HG03095 (cell line): ENCODE measurements around the gene PRCC.
A peak's percentile ranks its signal among the peaks of the same experiment; 100 is the strongest.

ENCODE experiments used
- ATAC-seq: cut with Tn5 transposase; IDR thresholded peaks from one replicate; pipeline ENCODE4 v1.9.1; 2021; ENCODE audit warnings: moderate library complexity; ENCODE audit not compliant: unreplicated experiment

The PRCC gene

DNA sequence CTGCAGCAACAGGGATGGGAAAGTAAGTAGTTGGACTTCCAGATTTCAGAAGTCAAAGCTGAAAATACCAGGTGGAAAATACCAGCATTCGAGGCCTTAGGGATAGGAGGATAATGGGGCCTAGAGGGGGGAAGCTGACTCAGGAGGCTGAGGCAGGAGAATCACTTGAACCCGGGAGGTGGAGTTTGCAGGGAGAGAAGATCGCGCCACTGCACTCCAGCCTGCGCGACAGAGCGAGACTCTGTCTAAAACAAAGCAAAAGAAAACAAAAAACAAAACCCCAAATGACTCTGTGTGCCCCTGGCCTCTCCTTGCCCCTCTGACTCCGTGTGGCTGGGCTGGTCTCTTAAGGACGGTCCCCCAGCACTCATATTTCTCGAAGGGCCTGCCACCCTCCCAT lies 46.0 kb downstream of the PRCC start:
- no peak for ATAC-seq

DNA sequence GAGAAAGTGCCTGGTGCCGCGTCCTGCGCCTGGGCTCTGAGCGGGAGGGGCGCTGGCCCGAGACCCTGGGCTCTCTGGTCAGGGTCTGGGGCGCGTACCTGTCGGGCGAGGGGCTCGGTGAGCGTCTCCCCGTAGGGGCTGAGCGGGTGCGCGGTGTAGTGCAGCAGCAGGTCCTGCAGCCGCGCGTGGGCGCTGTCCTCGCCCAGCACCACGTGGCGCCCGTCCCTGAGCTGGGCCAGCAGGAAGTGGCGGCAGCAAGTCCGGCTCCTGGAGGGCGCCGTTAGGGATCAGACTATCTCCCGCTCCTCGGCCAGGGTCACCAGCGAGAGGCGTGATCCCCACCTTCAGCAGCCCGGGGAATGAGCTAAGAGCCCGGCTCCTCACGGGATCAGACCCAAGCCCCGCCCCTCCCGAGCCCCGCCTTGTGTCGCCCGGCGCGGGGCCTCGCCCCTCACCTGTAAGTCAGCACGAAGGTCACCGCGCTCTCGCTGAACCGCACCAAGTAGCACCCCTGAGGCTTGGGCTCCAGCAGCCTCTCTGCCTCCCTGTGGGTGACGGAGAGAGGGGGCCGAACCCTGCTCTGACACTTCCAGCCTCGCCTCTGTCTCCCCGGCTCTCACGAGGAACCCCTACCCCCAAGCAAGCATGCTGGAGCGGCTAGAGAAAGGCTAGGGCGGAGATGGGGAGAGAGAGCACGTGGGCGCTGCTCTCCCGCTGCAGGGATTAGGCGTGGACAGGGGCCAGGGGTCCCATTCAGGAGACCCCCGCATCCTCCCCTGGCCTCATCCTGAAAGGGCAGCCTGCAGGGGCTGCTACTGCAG lies 46.6 kb downstream of the PRCC start:
- ATAC-seq: no peak

DNA sequence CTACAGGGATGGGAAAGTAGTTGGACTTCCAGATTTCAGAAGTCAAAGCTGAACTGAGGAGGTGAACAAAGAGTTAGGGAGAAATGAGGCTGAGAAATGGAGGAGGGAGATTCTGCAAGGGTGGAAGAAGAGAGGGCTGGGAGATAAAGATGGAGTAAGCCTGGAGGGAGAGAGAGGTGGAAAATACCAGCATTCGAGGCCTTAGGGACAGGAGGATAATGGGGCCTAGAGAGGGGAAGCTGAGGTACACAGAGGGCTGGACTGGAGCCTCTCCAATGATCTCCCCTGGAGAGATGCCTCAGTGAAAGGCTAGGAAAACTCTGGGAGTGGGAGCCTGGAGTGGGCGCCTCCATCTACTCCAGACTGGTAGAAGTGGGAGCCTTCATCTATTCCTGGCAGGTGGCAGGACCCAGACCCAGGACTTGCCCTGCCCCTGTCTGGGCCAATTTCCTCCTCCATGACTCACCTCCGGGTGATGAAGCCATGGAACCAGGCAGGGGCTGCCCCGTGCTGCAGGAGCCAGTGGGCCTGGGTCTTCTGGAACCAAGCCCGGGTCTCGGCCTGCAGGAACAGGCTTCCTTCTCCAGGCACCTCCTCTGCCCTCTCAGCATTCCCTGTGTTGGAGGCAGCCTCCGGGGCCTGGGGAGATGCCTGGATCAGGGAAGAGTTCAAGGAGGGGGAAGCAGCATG lies 47.4 kb downstream of the PRCC start:
- ATAC-seq: no peak

DNA sequence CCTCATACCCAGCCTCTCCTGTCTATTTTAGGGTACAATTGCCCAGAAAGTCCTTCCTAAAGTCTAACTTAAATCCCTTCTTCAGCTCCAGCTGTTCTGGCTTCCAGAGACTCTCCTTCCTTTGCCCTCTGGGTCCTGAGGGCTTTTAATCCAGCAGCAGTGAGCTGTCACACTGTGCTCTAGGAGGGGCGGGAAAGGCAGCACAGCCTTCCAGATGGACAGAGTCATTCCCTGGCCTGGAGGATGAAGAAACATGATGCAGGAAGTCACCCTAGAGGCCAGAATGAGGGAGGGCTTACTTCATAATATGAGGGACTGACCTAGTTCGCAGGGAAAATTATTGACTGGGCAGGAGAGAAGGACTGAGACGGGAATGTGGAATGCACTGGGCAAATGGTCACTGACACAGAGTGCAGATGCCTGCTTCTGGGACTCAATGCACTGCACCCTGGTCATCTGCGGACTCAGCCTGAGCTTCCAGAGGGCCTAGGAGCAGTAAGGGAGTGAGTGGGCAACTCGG lies 48.0 kb downstream of the PRCC start:
- no peak for ATAC-seq

DNA sequence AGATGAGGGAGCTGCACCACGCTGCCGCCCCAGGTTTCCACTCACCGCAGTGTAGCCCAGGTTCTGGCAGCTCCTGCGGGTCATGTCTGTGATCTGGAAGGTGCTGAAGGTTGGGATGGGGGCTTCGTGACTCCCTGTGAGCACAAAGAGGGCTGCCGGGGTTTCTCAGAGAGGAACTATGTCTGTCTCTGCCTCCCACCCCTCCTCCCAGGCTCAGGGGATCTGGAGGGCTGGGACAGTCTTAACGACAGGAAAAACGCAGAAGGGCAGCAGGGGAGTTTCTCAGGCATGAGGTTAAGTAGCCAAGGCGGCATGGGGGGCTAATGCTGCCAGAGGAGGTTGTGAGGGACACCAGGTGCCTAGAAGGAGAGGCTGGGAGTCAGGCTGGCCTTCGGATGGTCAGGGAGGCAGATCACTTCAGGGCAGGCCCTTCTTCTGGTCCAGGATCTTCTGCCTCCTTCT lies 48.7 kb downstream of the PRCC start:
- ATAC-seq: no peak

DNA sequence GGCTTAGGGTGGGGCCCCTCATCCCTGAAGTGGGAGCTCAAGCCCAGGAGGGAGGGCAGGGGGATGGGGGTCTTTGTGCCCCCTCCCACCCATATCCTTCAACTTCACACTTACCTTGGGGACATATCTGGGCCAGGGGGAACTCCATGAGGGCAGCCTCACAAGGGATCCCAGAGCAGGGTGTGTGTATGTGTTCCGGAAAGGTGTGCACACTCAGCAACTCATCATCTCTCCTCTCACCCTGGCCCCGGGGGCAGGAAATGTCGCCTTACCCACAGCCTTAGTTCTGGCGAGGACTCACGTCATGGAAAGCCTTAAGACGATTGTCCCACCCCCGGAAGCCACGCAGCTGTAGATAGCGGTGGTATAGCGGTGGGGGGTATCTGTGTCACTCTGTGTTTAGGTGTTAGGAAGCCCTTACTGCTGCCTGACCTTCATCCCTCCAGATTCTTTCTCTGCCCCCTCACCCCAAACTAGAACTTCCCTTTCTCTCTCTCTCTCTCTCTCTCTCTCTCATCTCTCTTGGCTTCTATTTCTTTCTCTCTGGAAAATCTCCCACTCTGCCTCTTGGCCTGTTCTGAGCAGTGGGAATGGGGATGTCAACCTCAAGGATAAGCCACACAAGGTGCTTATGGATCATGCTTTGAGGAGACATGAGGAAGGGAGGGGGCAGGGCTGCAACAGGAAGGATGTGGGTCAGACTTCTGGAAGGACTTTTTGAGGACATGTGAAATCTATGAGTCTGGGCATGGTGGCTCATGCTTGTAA lies 49.4 kb downstream of the PRCC start, which contains the start of gene SH2D2A:
Gene SH2D2A, minus strand, starts transcription at position 288 of the 768 bp plus-strand sequence. Its CDS starts 140 bp downstream, at position 148.
- ATAC-seq: no peak

DNA sequence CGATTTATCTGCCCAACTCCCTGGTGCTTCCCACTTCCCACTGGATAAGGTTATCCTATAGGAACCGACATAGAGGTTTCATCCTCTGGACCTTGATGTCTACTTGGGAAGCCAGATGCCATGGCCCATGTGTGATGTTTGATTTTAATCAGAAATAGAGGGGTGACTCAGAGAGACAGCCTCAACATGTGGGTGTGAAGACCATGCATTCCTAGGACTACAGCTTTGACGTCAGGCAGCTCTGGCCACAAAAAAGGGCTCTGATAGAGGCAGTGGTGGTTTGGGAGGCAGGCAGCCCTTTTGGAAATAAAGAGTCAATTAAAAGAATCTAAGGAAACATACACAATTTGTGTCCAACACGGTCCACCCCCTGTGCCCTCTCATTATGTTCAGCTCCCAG lies 54.5 kb downstream of the PRCC start:
- no peak for ATAC-seq

DNA sequence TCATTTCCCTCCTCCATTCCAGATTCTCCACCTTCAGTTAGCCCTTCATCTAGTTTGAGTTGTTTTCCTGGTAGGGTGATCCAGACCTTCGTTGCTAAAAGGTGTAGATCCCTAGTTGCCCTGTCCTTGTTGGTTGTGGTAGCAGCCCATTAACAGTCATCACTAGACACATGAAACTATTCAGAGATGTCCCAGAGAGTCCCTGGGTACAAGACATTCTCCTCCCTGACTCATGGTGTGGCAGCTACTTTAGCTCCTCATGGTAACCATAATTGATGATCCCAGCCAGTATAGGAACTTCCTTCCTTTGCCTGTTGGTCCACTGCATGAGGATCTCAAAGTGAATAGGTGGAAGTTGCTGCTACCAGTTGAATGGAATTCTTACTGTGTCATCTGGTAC lies 55.3 kb downstream of the PRCC start:
- no peak for ATAC-seq

DNA sequence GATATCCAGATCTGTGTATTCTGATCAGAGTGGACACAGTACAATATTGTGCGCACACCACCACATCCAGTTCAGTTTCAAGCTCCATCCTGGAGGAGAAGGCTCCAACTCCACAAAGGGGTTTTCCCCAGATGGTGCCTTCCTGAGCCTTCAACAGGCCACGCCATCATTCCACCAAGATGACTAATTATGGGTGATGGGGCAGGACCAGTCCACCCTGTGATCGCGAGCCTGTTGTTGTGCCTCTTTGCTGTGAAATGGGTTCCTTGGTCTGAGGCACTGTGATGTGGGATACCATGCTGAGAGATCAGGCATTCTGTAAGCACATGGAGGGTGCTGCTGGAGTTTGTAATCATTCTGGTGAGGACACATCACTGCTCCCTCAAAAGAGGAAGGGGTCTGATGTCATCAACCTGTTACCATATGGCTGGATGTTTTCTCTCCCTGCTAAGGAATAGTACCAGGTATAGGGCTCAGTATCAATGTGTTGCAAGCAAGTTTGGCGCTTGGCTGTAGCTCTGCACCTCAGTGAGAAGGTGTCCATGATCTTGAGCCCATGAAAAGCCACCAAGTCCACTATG lies 56.0 kb downstream of the PRCC start:
- no peak for ATAC-seq

DNA sequence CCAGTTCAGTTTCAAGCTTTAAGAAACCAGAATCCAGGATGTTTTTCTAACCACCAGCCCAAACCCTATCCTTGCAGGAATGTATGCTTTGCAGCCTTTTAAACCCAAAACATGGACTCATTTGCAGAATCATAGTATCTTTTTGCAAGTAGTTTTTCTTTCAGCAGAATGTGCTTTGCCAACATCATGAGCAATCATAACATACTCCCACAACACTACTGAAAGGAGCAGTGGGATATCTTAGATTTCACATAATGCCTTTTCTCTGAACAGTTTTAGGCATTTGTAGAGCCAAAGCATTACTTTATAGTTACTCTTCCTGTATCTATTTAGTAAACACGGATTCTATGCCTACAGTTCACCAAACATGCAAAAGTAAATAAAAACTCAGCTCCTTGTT lies 59.3 kb downstream of the PRCC start:
- ATAC-seq: no peak

DNA sequence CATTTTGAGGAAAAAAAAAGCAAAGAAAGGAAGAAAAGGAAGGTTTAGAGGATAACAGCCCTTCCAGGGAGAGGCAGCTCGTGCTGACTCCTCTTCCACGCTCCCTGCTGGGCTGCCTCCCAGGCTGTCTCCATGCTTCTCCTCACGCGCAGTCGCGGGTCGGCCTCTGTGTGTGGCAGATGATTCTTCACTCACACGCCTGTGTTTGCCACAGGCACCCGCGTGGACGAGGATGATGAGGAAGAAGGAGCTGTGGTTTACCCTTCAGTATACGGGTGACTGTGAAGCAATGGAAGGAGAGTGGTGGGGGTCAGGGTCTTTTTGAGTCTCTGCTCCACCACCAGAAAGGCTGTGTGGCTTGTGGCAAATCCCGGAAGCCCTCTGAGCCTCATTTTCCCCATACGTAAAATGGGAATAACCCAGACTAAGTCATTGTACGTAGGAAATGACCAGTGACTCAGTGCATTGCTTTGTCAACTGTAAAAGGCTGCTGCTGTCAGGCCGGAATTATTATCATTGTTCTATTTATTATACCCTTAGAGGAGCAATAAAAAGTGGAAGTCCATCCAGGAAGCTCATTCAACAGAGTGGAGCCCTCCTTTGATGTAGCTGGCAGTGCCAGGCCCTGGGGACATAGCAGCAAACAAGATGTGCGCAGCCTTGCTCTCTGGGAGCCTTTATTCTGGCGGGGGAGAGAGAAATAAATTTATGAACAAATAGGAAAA lies 61.2 kb downstream of the PRCC start:
- ATAC-seq: no peak

DNA sequence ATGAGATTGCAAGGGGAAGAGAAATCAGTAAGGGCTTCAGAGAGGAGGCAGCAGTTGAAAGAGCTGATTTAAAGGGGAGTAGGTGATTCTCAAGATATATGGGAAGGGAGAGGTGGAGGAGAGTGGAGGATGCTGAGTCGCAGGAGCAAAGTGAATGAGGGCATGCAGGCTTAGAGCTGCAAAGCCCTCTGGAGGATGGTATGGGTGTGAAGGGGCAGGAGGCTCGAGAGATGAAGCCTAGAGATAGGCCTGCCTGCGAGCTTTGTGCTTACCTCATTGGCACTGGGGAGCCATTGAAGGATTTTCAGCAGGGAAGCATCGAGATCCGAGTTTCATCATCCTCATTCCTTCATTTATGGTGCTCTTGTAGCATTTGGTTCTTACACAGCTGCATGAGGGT lies 65.1 kb downstream of the PRCC start:
- ATAC-seq: no peak

DNA sequence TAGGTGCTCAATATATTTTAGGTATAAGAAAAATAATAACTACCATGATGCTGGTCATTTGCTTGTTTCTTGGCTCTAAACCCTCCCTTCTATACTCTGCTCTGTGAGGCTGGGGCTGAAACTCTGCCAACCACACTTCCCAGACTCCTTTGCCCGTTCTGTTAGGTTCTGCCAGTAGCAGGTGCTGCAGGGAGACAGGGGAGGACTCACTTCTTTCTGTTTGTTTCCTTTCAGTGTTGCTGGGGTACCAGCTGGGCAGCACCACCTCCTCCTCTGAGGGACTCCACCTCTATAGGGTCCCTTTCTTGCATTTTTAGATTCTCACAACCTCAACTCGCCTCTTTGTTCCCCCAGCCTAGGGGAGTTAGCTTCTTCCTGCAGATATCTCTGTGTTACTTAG lies 66.3 kb downstream of the PRCC start:
- no peak for ATAC-seq

DNA sequence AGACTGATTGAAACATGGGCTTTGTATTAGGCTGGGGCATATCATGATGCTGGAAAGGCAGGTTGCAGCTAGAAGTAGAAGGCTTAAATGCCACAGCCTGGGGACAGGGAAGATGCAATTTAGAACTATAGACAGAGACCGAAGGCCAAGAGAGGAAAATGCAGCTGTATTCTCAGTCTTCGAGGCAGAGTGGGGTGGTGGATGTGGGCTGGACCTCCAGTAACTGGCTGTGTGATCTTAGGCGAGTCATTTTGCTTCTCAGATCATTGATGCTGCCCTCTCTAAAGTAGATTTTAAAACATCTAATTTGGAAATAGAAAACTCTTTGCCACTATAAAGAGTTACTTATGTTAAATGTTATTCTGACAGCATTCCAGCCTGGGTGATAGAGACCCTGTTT lies 67.0 kb downstream of the PRCC start:
- no peak for ATAC-seq

DNA sequence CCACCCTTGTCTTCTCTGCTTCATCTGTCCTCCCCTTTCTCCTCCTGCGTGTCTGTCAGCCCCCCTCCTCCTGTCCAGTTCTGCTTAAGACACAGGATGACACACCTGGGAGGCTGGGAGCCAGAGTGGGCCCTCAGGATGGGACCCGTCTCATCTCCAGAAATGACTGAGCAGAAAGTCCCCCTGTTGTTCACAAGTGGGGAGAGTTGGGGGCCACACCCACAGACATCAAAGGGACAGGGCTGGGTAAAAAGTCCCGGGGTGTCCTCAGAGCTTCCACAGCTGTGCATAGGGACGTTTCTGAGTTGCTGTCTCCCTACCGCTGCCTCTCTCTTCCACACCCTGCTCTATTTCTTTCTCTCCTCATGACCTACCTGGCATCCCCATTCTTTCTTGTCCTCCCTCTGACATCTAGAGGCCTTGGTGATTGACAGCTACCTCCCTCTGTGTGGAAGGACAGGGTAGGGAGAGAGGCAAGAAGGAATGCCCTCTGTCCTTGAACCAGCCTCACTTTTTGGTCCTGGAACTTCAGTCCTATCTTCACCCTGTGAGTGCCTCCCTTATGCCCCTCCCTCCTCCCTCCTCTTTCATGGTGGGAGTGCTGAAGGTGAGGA lies 68.8 kb downstream of the PRCC start:
- peak; percentile 62 for ATAC-seq

DNA sequence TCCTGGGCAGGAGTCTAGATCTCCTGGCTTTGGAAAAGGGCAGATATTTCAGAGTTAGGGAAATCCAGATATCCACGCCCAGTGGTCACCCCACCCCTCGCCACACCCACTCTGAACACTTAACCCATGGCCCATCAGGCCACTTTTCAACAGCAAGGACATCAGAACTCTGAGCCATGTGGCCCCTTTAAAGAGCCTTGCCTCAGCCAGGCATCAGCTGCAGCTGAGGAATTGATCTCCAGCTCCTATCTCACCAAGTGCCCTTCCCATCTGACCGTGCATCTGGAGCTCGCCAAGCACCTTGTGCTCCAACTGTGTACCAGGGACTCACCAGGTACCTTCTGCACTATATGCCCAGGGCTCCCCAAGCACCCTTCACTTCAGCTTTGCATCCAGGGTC lies 69.6 kb downstream of the PRCC start:
- no peak for ATAC-seq

DNA sequence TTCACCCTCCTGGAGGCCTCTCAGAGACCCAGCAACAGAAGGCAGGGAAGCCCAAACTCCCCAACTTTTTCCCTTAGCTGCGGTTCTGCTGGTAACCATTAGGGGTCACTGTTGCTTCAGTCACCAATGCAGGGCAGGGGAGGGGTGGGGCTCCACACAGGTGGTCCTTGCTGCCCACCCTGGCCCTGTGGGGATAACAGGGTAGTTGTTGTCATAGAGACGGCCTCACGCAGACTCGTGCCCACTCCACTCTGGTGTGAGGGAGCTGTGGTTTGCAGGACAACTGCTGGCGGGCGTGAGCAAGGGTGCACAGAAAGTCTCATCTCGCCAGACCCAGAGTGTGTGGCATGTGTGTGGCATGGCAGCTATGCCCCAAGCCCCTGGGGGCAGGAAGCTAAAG lies 71.6 kb downstream of the PRCC start:
- ATAC-seq: no peak

DNA sequence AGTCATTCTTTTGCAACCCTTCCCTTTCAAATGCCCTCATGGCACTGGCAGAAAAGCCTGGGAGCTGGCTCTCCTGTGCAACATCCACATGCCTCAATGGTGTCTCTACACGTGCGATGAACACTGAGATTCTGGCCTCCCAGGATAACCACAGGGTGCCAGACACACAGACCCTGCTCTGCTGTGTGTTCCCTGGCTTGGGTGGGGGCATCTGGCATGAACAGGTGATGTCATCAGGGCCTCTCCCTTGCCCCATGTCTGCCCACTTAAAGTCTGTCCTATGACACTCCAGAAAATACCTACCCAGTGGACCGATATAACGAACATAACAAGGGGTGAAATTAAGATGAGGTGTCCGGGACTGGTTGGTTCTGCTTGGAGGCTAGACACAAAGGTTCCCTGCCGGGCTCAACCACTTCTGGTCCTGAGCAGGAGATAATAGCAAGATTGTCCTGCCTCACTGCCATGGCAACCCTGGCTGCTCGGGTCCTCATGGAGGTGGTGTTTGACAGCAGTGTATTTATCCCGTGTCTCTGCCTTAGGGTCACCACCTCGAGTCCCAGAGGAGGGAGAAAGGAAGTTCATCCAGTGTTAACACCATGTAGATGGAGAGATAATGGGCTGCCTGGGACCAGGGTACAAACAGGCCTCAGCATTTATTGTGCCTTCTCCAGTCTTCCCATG lies 72.2 kb downstream of the PRCC start:
- ATAC-seq: no peak

DNA sequence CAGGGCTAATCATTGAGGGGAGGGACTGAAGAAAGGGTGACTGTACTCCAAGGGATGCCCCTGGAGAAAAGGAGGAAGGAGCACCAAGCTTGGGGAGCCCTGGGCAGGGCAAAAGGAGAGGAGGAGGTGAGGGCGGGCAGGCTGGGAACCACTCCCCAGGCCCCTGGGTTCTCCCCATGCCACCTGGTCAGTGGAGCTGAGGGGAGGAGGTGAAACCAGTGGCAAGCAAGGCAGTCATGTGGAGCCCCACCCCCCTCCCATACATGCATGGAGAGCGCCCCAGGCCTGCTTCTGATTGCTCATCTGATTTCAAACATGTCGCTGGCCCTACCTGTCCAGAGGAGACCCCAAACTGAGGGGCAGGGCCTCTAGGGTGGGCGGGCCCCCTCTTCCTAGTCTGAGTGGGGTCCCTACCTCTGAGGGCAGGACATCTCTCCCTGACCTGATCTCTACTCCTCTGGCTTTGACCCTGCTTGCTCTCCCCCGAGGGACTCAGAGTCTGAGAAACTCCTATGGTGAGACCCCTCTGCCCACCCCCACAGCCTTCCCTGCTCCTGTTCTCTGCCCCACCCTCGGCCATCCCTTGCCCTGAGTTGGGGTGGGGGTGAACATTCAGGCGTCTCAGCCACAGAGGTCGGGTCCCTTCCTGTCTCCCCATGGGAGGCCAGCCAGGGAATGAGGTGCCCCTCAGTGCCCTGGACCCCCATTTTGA lies 73.0 kb downstream of the PRCC start:
- no peak for ATAC-seq
